Motor neuron (in vitro differentiated cells): Measurements from ENCODE around the gene BCL2L12. TPM values are rescaled to one million over a fixed set of nuclear protein-coding genes. Genes with fewer than 3 reads are reported as not detected.

Experiments
- ATAC-seq, 8 experiments: fragments of 200-7000 bp; cut with Tn5 transposase; replicated peaks in 6 of 8; 2 replicates each; pipeline ENCODE4 v1.8.0; 2021; ENCODE audit warnings: mild to moderate bottlenecking in 8 of 8, moderate library complexity in 8 of 8
- H3K27ac ChIP-seq, 2 donors: fragments of 250-450 bp; sonication (Bioruptor Pico); 2 replicates each; pipeline ENCODE4 v1.9.0; 2021; ENCODE audit warnings: antibody characterized with exemption in 2 of 2, mild to moderate bottlenecking in 2 of 2, moderate library complexity in 1 of 2
- H3K4me1 ChIP-seq, 2 donors: fragments of 250-450 bp; sonication (Bioruptor Pico); replicated peaks in 1 of 2; 2 replicates each; pipeline ENCODE4 v1.6.1; 2021; ENCODE audit warnings: antibody characterized with exemption in 2 of 2, mild to moderate bottlenecking in 2 of 2, moderate library complexity in 1 of 2
- H3K4me3 ChIP-seq, 5 donors: fragments of 250-450 bp; sonication (Bioruptor Pico); 2 replicates each; pipeline ENCODE4 v1.9.0; 2021; ENCODE audit warnings: antibody characterized with exemption in 5 of 5, mild to moderate bottlenecking in 5 of 5, moderate library complexity in 4 of 5
- WGBS, 10 experiments: fragments of 450-650 bp; shearing (Covaris generic); methylation state at CpG; one replicate each; pipeline ENCODE4 v1.0.0; 2022; 5-methylcytosine and 5-hydroxymethylcytosine counted together
- in situ Hi-C, 9 experiments: fragments of 400-800 bp; cut with MboI; loops; one replicate each; pipeline ENCODE4 v1.15.0; 2021; ENCODE audit warnings: low sequenced_read_pairs in 9 of 9, low pct_unique_long_range_greater_than_20kb in 2 of 9; ENCODE audit not compliant: unreplicated experiment in 9 of 9
- total RNA-seq, 8 experiments: library from RNA; unstranded; fragments of 300-600 nt; gene quantifications; 2 replicates each; pipeline versions ENCODE4 v1.2.3 to v1.2.4, GENCODE V29; 2022

Gene BCL2L12
- total RNA-seq, 8 experiments from 2014 or later = 5.3 to 34.6 (median 8.2) TPM

DNA sequence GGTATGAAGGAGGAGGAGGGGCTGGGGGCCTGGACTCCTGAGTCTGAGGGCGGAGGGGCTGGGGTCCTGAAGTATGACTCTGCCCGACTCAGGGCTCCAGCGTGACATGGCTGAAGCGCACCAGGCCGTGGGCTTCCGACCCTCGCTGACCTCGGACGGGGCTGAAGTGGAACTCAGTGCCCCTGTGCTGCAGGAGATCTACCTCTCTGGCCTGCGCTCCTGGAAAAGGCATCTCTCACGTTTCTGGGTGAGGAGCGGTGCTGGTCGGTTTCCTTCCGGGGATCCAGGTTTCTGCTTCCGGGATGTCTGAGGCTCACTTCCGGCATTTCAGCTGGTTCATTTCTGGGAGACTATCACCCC lies 26.4 kb downstream of the BCL2L12 start:
- ATAC-seq = peak in 1 of 8 experiments; percentile 0
- H3K4me1 ChIP-seq = peaks cover 16 to 20% of the 10 kb centered on the region in 2 donors
- 0 to 68% (median 22%) methylated on average over 1 to 3 of the region's 16 CpGs; no CpG with 5 or more reads in 6 of the 10 experiments for WGBS, 10 experiments
- peak overlapping the region; percentile 48 to 55 (median 51) for H3K4me3 ChIP-seq
- in situ Hi-C loops = no loop called here
- H3K27ac ChIP-seq = peak overlapping the region; percentile 65 to 76

DNA sequence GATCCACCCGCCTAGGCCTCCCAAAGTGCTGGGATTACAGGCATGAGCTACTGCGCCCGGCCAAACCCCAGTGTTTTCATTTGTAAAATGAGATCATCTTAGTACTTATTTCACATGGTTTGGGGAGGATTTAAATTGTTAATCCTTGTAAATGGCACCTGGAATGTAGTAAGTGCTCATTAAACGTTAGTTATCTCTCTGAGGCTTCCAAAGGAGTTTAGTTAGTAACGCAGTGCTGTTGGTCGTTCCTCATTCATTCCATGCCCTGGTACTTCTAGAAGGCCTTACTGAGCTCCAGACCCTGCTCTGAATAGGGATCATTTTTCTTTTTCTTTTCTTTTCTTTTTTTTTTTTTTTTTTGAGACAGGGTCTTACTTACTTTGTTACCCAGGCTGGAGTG lies 30.4 kb downstream of the BCL2L12 start:
- 53 to 100% (median 76%) methylated on average over 1 to 6 of the region's 6 CpGs; no CpG with 5 or more reads in 2 of the 10 experiments for WGBS, 10 experiments
- Histone ChIP-seq H3K4me3 (no peak overlapping the region), H3K27ac (no peak overlapping the region), H3K4me1 (peaks cover 6% of the 10 kb centered on the region in 2 donors)
- ATAC-seq = no peak
- in situ Hi-C loops = no loop called here

DNA sequence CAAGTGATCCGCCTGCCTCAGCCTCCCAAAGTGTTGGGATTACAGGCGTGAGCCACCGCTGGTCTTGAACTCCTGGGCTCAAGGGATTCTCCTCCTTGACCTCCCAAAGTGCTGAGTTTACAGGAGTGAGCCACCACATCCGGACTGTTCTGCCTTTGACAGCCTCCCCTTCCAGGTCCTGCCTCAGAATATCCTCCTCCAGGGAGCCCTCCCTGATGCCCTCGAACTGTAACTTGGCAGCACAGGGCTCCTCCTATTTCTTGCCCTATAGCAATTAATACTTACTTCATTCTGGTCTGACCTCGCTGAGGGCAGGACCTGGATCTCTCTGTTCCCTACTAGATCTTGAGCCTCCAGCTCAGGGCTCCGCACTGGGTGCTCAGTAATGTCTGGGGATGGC lies 31.1 kb downstream of the BCL2L12 start:
- no peak for ATAC-seq
- Histone ChIP-seq H3K4me3 (no peak overlapping the region), H3K4me1 (peaks cover 6% of the 10 kb centered on the region in 2 donors), H3K27ac (no peak overlapping the region)
- in situ Hi-C loops = no loop called here
- 43 to 100% (median 90%) methylated on average over 1 to 7 of the region's 7 CpGs; no CpG with 5 or more reads in 2 of the 10 experiments for WGBS, 10 experiments

DNA sequence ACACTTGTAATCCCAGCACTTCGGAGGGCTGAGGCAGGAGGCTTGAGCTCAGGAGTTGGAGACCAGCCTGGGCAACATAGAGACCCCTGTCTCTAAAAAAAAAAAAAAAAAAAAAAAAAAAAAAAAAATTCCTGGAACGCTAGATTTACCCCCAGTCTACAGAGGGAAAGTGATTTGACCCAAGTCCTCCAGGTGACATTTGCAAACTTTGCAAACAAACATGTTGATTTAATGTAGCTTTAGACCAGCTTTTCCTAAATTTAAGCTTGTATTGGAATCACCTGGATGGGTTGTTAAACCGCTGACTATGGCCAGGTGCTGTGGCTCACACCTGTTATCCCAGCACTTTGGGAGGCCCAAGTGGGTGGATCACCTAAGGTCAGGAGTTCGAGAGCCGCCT lies 33.6 kb downstream of the BCL2L12 start:
- no peak for ATAC-seq
- in situ Hi-C loops = no loop called here
- Histone ChIP-seq H3K4me1 (no peaks in the 10 kb centered on the region), H3K4me3 (no peak overlapping the region), H3K27ac (no peak overlapping the region)
- 65 to 100% (median 94%) methylated on average over 1 to 4 of the region's 5 CpGs; no CpG with 5 or more reads in 2 of the 10 experiments for WGBS, 10 experiments

DNA sequence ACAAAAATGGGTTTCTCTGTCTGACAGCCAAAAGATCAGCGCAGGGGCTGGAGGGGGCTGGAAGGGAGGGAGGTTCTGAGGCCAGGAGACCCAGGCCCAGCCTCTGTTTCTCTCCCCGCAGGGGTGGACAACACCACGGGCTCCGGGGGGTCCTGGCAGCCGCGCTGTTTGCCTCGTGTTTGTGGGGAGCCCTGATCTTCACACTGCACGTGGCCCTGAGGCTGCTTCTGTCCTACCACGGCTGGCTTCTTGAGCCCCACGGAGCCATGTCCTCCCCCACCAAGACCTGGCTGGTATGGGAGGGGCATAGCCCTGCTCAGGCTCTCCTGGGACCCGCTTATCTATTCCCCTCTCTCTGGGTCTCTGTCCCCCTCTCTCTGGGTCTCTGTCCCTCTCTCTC lies 34.8 kb downstream of the BCL2L12 start:
- peak in 3 of 8 experiments; percentile 17 to 23 (median 22) for ATAC-seq
- H3K4me1 ChIP-seq = no peaks in the 10 kb centered on the region
- no peak overlapping the region for H3K4me3 ChIP-seq
- in situ Hi-C loops = no loop called here
- H3K27ac ChIP-seq = no peak overlapping the region
- 90% methylated on average over 4 of the region's 11 CpGs; no CpG with 5 or more reads in 9 of the 10 experiments for WGBS, 10 experiments

DNA sequence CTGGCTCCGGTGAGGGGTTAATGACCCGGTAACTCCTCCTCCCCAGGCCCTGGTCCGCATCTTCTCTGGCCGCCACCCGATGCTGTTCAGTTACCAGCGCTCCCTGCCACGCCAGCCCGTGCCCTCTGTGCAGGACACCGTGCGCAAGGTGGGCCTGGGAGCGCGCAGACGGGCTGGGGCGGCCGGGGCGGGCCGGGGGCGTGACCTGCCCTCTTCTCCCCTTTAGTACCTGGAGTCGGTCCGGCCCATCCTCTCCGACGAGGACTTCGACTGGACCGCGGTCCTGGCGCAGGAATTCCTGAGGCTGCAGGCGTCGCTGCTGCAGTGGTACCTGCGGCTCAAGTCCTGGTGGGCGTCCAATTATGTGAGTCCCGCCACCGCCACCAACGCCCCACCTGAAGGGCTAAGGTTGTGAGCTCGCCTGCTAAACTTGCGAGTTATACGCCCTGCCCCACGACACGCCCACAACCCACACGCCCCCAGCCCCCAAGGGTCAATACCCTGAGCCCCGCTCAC lies 35.6 kb downstream of the BCL2L12 start:
- Histone ChIP-seq H3K4me3 (no peak overlapping the region), H3K27ac (no peak overlapping the region), H3K4me1 (no peaks in the 10 kb centered on the region)
- in situ Hi-C loops = no loop called here
- WGBS, 10 experiments = 20 to 100% (median 87%) methylated on average over 1 to 6 of the region's 40 CpGs; no CpG with 5 or more reads in 6 of the 10 experiments
- peak in 4 of 8 experiments; percentile 14 to 32 (median 23) for ATAC-seq

DNA sequence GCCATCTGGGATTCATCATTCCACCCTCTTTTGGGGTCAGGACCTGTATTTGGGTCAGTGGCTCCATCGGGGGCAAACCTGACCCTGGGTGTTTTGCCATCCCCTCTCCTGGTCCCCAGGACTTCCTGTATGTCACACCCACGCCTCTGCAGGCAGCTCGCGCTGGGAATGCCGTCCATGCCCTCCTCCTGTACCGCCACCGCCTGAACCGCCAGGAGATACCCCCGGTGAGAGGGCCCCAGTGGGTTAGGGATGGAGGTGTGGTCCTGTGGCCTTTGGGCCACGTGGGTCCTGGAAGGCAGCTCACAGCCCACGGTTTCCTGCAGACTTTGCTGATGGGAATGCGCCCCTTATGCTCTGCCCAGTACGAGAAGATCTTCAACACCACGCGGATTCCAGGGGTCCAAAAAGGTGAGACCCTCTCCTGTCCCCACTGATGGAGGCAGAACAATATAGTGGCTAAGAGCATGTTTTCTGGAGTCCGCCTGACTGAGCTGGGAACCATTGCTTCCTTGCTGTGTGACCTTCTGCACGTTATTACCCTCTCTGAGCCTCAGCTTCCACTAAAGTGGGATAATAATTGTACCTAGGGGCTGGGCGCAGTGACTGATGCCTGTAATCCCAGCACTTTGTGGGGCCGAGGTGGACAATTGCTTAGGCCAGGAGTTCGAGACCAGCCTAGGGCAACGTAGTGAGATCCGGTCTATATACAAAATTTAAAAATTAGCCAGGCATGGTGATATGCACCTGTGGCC lies 39.3 kb downstream of the BCL2L12 start:
- H3K27ac ChIP-seq = no peak overlapping the region
- no peaks in the 10 kb centered on the region for H3K4me1 ChIP-seq
- in situ Hi-C loops = no loop called here
- no peak overlapping the region for H3K4me3 ChIP-seq
- WGBS, 10 experiments = 90 to 100% (median 97%) methylated on average over 2 to 9 of the region's 22 CpGs; no CpG with 5 or more reads in 4 of the 10 experiments
- ATAC-seq = no peak

DNA sequence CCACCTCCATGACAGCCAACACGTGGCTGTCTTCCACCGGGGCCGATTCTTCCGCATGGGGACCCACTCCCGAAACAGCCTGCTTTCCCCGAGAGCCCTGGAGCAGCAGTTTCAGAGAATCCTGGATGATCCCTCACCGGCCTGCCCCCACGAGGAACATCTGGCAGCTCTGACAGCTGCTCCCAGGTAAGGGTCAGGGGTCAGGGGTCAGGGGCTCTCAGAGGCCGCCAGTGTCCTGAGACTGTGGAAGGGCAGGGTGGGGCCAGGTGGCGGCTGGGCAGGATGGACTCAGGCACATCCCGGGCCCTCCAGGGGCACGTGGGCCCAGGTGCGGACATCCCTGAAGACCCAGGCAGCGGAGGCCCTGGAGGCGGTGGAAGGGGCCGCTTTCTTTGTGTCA lies 40.2 kb downstream of the BCL2L12 start:
- in situ Hi-C loops = no loop called here
- ATAC-seq = peak in 1 of 8 experiments; percentile 10

DNA sequence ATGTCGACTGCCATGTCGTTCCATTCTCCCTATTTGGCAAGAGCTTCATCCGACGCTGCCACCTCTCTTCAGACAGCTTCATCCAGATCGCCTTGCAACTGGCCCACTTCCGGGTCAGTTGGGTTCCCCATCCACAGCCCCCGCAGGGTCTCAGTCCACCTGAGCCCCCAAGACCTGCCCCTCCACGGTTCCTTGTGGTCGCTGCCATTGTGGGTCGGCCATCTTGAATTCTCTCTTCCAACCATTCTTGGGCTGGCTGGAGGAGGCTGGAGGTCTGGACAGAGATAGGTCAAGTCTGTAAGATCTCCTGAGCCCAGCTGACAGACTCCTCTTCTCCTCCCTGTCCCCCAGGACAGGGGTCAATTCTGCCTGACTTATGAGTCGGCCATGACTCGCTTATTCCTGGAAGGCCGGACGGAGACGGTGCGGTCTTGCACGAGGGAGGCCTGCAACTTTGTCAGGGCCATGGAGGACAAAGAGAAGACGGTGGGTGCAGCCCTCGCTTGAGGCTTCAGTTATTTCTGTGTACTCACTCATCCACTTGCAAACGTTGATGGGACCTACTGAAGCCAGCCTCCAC lies 44.7 kb downstream of the BCL2L12 start:
- ATAC-seq = peak in 1 of 8 experiments; percentile 16
- no peak overlapping the region for H3K4me3 ChIP-seq
- WGBS, 10 experiments = 67 to 100% (median 100%) methylated on average over 1 to 3 of the region's 20 CpGs; no CpG with 5 or more reads in 6 of the 10 experiments
- no peak overlapping the region for H3K27ac ChIP-seq
- peaks cover 0 to 4% of the 10 kb centered on the region in 2 donors for H3K4me1 ChIP-seq
- in situ Hi-C loops = no loop called here

More for the DNA sequence above, 40.2 kb downstream of the BCL2L12 start:
- Histone ChIP-seq H3K4me3 (no peak overlapping the region), H3K27ac (no peak overlapping the region), H3K4me1 (no peaks in the 10 kb centered on the region)
- WGBS, 10 experiments = 73 to 100% (median 80%) methylated on average over 1 to 3 of the region's 16 CpGs; no CpG with 5 or more reads in 6 of the 10 experiments

DNA sequence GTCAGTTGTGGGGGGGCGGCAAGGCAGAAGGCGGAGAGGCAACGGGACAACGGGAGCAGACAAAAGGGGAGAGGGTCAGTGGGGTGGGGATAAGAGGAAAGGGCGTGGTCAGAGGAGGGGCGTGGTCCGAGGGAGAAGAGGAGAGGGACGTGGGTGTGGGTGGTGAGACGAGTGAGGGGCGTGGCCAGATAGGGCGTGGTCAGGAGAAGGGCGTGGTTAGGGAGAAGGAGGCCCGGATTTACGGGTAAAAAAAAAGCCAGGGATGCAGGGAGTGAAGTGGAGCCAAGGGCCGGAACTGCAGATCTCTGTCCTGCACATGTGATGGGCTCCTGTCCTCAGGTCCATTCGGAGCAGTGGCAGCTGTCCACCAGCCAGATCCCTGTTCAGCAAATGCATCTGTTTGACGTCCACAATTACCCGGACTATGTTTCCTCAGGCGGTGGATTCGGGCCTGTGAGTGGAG lies 46.7 kb downstream of the BCL2L12 start:
- Histone ChIP-seq H3K4me1 (peaks cover 0 to 4% of the 10 kb centered on the region in 2 donors), H3K4me3 (peak overlapping the region in 1 of 5 donors; percentile 9), H3K27ac (peak overlapping the region in 1 of 2 donors; percentile 47)
- 0 to 100% (median 70%) methylated on average over 1 to 4 of the region's 20 CpGs; no CpG with 5 or more reads in 6 of the 10 experiments for WGBS, 10 experiments
- in situ Hi-C loops = no loop called here
- peak; percentile 38 to 92 (median 82) for ATAC-seq

DNA sequence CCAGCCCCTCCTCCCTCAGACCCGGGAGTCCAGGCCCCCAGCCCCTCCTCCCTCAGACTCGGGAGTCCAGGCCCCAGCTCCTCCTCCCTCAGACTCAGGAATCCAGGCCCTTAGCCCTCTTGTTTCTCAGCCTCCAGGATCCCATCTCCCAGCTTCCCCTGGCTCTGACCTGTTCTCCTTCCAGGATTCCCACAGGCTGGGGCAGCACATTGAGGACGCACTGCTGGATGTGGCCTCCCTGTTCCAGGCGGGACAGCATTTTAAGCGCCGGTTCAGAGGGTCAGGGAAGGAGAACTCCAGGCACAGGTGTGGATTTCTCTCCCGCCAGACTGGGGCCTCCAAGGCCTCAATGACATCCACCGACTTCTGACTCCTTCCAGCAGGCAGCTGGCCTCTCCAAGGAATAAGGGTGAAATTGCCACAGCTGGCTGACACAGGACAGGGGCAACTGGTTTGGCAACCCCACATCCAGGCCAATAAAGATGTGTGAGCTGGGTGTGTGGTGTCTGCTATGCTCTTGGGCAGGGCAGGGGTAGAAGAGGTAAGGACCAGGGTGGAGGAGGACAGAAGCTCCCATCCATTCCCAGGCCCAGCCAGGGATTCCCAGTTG lies 47.6 kb downstream of the BCL2L12 start:
- 87 to 91% methylated on average over 3 to 4 of the region's 8 CpGs; no CpG with 5 or more reads in 8 of the 10 experiments for WGBS, 10 experiments
- Histone ChIP-seq H3K27ac (peak overlapping the region in 1 of 2 donors; percentile 67), H3K4me1 (peaks cover 0 to 4% of the 10 kb centered on the region in 2 donors), H3K4me3 (no peak overlapping the region)
- in situ Hi-C loops = no loop called here
- peak in 3 of 8 experiments; percentile 14 to 25 (median 21) for ATAC-seq

DNA sequence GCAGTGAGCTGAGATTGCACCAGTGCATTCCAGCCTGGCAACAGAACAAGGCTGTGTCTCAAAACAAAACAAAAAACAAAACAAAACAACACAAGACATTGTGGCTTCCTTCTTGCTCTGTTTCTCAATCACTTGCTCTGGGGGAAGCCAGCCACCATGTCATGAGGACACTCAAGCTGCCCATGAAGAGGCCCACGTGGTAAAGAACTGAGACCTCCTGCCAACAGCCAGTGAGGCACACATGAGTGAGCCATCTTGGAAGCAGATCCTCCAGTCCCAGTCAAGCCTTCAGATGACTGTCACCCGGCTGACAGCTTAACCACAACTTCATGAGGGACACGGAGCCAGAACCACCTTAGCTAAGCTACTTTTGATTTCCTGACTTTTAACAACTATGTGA lies 50.4 kb downstream of the BCL2L12 start:
- in situ Hi-C loops = no loop called here

DNA sequence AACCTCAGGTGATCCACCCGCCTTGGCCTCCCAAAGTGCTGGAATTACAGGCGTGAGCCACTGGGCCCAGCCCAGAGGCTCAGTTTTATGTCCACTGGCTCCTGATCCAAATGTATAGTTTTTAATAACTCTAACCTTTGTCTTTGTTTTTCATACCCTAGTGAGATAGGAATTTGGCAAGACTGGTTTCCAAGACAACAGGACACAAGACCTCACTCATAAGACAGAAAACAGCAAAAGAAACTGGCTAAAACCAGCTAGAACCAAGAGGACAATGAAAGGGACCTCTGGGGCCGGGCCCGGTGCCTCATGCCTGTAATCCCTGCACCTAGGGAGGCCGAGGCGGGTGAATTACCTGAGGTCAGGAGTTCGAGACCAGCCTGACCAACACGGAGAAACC lies 52.8 kb downstream of the BCL2L12 start:
- Histone ChIP-seq H3K4me3 (no peak overlapping the region), H3K27ac (no peak overlapping the region), H3K4me1 (peaks cover 0 to 3% of the 10 kb centered on the region in 2 donors)
- WGBS, 10 experiments = 74 to 100% (median 93%) methylated on average over 1 to 6 of the region's 8 CpGs
- no peak for ATAC-seq
- in situ Hi-C loops = no loop called here

More for the DNA sequence above, 50.4 kb downstream of the BCL2L12 start:
- no peak overlapping the region for H3K4me3 ChIP-seq
- WGBS, 10 experiments = 25 to 100% (median 70%) methylated on average over 1 to 3 of the region's 3 CpGs; no CpG with 5 or more reads in 3 of the 10 experiments
- no peak overlapping the region for H3K27ac ChIP-seq
- no peak for ATAC-seq
- H3K4me1 ChIP-seq = peaks cover 0 to 7% of the 10 kb centered on the region in 2 donors
